A204.1 (cell line): ENCODE results near the gene SHROOM2.

Source experiments
- FAIRE-seq: peaks from 2 replicates; lab custom pipeline; 2012; peaks lifted over from hg19 to GRCh38; lab: Jason Lieb, UNC

The SHROOM2 gene

GRCh38 chrX:9897761-9898161, 111.5 kb downstream of the SHROOM2 start:
- no peak for FAIRE-seq

GRCh38 chrX:9899640-9900111, 113.4 kb downstream of the SHROOM2 start:
- FAIRE-seq = no peak

- no peak for FAIRE-seq
These were observed 116.4 kb downstream of the SHROOM2 start for GRCh38 chrX:9902656-9903055.

GRCh38 chrX:9903146-9903545, 116.9 kb downstream of the SHROOM2 start:
- no peak for FAIRE-seq

GRCh38 chrX:9905288-9905687, 119.1 kb downstream of the SHROOM2 start:
- no peak for FAIRE-seq

GRCh38 chrX:9905721-9906120, 119.5 kb downstream of the SHROOM2 start:
- no peak for FAIRE-seq

GRCh38 chrX:9906919-9907318, 120.7 kb downstream of the SHROOM2 start:
- no peak for FAIRE-seq

GRCh38 chrX:9907645-9908387, 121.6 kb downstream of the SHROOM2 start:
- FAIRE-seq = no peak

- FAIRE-seq = no peak
These were observed 123.0 kb downstream of the SHROOM2 start for GRCh38 chrX:9909254-9909653.

- no peak for FAIRE-seq
These were observed 125.3 kb downstream of the SHROOM2 start for GRCh38 chrX:9911487-9911886.

- FAIRE-seq = no peak
These were observed 126.3 kb downstream of the SHROOM2 start for GRCh38 chrX:9912351-9913145.

GRCh38 chrX:9913146-9913433, 126.9 kb downstream of the SHROOM2 start:
- no peak for FAIRE-seq

- no peak for FAIRE-seq
These were observed 131.6 kb downstream of the SHROOM2 start for GRCh38 chrX:9917861-9918260.

- FAIRE-seq = no peak
These were observed 133.5 kb downstream of the SHROOM2 start for GRCh38 chrX:9919632-9920172.

- FAIRE-seq = no peak
These were observed 135.2 kb downstream of the SHROOM2 start for GRCh38 chrX:9921407-9921806.

- FAIRE-seq = no peak
These were observed 137.1 kb downstream of the SHROOM2 start for GRCh38 chrX:9923357-9923756.

- no peak for FAIRE-seq
These were observed 139.8 kb downstream of the SHROOM2 start for GRCh38 chrX:9926002-9926401.

- FAIRE-seq = no peak
These were observed 141.7 kb downstream of the SHROOM2 start for GRCh38 chrX:9927698-9928482.

- FAIRE-seq = no peak
These were observed 149.2 kb downstream of the SHROOM2 start for GRCh38 chrX:9935436-9935835.

GRCh38 chrX:9937761-9938160, 151.5 kb downstream of the SHROOM2 start:
- no peak for FAIRE-seq

- FAIRE-seq = no peak
These were observed 152.3 kb downstream of the SHROOM2 start for GRCh38 chrX:9938516-9938915.

- FAIRE-seq = no peak
These were observed 154.2 kb downstream of the SHROOM2 start for GRCh38 chrX:9940421-9940820.

- FAIRE-seq = no peak
These were observed 155.9 kb downstream of the SHROOM2 start for GRCh38 chrX:9942086-9942485.
